Activated CD8-positive, alpha-beta memory T cell treated with anti-CD3 and anti-CD28 coated beads for 48 hours (primary cell): ENCODE data around the gene COL1A1.

ENCODE experiments used
- DNase-seq, 3 experiments: peaks; one replicate each; pipeline ENCODE4 v3.0.0-alpha.2; 2020; ENCODE audit warnings: low read depth in 2 of 3, low spot score in 2 of 3

The COL1A1 gene

GRCh38 chr17:50174444-50174843 lies 27.0 kb downstream of the COL1A1 start:
- DNase-seq = no peak

- DNase-seq = no peak
Measured at GRCh38 chr17:50173335-50173941, 28.0 kb downstream of the COL1A1 start.

DNA sequence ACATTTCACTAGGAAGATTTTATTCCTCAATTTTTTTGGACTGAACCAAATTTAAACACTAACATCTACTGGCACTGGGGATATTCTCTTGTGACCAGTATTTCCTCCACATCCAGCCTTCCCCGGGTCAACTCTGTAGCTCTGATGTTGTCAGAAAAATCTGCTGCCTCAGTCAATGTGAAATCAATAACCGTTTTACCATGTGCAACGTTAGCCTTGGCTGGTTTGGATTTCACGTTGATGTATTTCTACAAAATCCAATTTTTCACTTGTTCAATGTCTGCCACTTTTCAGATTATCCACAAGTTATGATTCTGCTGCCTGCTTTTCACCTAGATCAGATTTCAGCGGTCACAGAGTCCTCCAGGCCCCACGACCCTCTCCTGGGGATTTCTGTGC lies 28.5 kb downstream of the COL1A1 start:
- no peak for DNase-seq

DNA sequence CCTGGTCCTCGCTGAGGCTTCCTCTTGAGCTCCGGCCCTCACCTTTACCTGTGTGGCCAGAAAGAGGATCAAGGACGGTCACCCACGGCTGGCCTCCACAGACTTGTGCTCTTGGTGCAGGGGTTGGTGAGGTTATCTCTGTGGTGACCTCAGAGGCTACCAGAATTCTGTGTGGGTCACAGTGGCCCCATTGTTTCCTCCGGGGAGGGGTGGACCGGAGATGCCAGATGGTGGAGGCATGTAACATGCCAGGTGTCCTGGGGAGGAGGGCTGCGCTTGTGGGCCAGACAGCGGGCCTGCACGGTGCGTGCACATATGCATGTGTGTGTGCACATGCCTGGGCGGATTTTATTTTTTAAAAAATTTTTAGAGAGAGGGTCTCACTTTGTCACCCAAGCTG lies 29.3 kb downstream of the COL1A1 start:
- no peak for DNase-seq

DNA sequence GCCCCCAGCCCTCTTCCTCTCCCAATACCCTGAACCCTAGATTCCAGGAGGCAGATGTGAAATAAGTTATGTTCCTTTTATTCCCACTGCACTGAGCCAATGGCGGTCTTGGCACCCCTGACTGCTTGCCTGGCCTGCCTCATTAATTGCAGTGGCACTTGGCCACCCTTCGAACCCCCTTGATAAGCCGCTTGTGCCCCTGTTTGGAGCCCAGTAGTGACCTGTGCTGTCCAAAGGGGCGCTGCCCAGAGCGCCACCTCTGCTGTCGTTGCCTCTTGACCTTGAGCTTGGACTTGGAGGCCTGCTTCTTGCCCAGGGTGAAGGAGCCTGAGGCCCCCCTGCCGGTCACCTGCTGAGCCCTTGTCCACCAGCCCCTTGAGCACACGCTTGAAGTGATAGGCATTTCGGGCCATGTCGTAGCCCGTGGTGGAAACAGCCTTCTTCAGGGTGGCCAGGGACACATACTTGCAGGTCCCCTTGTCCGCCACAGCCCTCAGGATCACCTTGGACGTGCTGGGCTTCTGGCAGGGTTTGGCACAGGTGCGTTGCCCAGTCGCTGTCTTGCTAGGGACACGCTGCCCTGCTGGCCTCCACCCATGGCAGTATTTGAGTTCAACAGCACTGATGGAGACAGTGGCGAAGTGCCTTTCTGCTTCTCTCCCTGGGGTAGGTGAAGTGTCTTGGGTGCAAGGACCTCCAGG lies 29.9 kb downstream of the COL1A1 start:
- DNase-seq = no peak

DNA sequence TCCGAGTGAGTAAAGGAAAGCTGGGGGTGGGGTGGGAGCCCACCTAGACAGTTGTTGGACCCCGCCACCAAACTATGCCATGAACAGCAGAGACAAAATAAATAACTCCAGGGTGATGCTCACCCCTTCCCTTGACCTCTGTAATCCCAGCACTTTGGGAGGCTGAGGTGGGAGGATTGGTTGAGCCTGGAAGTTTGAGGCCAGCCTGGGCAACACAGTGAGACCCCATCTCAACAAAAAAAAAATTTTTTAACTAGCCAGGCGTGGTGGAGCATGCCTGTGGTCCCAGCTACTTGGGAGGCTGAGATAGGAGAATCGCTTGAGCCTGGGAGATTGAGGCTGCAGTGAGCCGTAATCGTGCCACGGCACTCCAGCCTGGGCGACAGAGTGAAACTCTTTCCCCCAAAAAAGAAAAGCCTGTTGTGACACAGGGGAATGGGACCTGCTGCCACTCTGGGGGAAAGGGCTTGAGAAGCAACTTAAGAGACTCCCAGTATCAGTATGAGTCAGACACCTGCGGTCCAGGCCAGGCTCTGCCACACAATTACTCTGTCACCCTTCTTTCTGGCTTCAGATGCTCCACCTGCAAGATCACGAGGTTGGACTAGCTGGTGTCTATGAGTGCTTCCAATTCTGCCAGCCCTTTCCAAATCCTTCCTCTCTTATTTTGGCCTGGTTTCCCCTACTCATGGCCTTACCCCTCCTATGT lies 30.6 kb downstream of the COL1A1 start:
- no peak for DNase-seq

GRCh38 chr17:50169881-50170459 lies 31.5 kb downstream of the COL1A1 start:
- no peak for DNase-seq

DNA sequence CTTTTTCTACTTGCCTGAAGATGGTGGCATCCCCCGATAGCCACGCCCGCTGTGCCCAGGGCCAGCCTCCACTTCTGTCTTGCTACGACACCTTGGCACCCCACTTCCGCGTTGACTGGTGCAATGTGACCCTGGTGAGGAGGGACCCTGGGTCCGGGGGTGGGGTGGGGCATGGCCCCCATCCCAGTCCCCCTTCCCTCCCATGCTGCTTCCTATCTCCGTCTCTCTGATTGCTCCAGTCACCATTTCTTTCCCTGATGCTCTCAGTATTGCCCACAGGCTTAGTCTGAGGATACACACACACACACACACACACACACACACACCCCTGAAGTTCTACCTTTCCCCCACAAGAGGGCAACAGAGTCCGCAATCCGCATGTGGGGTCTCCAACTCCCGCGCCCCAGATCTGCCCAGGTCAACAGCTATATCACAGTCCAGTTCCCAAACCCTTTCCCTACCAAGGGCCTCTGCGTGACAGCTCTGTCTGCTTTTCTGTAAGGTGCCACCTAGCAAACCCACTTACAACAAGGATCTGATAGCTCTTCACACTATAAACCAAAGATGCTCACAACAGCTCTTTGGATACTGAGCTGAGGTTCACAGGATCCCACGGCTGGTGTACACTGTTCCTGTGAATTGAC lies 32.2 kb downstream of the COL1A1 start:
- DNase-seq = peak in 1 of 3 experiments; percentile 42

DNA sequence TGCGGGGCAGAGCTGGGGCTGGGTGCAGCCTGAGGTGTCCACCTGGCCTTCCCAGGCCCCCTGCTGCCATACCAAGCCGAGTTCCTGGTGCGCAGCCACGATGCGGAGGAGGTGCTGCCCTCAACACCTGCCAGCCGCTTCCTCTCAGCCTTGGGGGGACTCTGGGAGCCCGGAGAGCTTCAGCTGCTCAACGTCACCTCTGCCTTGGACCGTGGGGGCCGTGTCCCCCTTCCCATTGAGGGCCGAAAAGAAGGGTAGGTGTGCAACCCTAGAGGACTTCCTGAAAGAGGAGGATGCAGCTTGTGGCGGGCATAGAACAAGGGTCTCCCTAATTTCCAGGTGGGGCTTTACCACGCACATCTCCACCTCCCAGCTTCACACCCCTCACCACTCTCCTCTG lies 33.1 kb downstream of the COL1A1 start:
- DNase-seq = no peak

DNA sequence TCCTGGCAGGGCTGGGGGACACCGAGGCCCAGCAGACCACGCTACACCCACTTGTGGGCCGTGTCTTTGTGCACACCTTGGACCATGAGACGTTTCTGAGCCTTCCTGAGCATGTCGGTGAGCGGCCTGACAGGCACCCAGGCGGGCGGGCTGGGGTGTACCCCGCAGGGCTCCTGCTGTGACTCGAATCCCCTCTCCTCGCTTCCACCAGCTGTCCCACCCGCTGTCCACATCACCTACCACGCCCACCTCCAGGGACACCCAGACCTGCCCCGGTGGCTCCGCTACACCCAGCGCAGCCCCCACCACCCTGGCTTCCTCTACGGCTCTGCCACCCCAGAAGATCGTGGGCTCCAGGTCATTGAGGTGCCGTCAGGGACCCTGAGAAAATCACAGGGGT lies 34.1 kb downstream of the COL1A1 start:
- no peak for DNase-seq

DNA sequence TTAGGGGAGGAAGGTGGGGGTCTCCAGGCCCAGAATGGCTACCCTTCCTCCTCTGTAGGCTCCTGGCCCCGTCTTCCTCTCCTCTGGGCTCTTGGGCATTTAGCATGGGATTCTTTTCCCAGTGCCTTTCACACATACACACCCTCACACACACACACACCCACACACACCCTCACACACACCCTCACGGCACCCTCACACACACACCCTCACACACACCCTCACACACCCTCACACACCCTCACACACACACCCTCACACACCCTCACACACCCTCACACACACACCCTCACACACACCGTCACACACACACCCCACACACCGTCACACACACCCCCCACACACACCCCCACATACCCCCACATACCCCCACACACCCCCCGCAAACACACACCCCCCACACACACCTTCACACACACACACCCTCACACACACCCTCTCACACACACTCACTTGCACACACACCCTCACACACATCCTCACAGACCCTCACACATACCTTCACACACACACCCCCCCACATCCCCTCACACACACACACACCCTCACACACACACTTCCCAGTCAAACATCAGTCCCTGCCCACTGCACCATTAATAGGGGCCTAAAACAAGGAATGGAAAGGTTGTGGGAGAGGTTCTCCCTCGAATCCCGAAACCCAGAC lies 34.8 kb downstream of the COL1A1 start:
- no peak for DNase-seq

GRCh38 chr17:50165867-50166517 lies 35.4 kb downstream of the COL1A1 start, which contains the start of gene SGCA:
SGCA (plus strand) TSS chr17:50166005; CDS start chr17:50166041, 36 bp downstream.
- DNase-seq = no peak

DNA sequence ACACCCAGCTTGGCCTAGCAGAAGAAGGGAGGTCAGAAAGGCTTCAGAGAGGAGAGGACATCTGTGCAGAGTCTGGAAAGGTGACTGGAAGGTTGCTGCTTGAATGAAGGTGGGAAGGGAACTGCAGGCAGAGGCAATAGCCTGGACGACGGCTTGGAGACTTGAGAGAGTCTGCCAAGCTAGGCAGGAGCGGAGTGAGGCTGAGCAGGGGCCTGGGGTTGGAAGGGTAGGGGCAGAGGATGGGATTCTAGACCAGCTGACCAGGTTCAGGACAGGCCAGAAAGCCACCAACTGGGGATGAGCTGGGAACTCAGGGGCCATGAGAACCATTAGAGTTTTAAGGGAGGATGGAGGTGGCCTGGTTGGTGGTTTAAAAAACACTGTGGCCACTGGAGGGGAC lies 36.0 kb downstream of the COL1A1 start:
- no peak for DNase-seq

DNA sequence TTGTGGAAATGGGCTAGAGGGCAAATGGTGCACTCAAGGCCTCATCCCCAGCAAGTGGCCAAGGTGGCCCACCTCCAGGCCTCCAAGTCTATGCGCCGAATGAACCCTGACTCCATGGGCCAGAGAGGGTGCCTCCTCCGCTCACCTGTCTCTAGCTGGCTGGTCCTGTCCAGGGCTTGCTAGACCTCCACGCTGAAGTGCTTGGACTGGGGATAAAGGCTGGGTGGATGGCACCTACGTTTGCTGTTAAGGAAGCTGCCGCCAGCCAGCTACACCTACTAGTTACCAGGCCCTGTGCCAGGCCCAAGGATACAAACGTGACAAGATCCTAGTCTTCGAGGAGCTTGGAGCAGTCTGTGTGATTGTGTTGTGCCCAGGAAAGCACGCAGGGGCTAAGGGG lies 36.4 kb downstream of the COL1A1 start:
- DNase-seq = no peak

DNA sequence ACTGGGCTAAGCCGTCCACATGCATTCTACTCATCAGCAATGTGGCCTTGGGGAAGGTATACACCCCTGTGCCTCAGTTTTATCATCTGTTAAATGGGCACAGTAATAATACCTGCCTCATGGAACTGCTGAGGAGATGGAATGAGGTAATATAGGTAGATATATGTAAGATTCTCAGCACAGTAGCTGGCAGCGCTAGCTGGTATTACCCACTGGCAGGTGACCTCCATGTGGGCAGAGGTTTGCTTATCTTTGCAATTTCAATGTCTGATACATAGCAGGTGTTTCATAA lies 36.8 kb downstream of the COL1A1 start:
- no peak for DNase-seq

- no peak for DNase-seq
Measured at GRCh38 chr17:50163843-50164696, 37.4 kb downstream of the COL1A1 start.

- DNase-seq = no peak
Measured at GRCh38 chr17:50162466-50163254, 38.8 kb downstream of the COL1A1 start.

DNA sequence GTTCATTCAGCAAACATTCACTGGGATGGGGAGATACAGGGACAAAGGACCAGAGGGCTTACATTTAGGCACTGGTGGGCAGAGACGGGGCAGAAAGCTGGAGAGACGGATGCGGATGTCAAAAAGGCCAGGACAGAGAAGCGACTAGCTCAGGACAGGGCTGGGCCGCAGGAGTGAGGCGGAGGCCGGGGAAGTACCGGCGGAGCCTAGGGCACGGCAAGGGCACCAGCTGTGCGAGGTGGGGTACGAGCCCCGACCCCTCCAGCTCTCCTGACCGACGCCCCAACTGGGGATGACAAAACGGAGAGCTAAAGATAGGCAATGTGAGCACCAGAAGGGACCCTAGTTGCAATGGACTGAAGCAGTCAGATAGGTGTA lies 39.5 kb downstream of the COL1A1 start:
- DNase-seq = no peak
